Neural cell (in vitro differentiated cells): ENCODE results near the gene RPL7A.

Experiments
- CTCF ChIP-seq: fragments of 450-650 bp; IDR thresholded peaks from 2 replicates; pipeline ENCODE4 v1.5.1; 2014; ENCODE audit warnings: antibody characterized with exemption, mild to moderate bottlenecking, moderate library complexity; ENCODE audit not compliant: poor library complexity, severe bottlenecking
- EP300 ChIP-seq: fragments of 450-650 bp; conservative IDR thresholded peaks from 2 replicates; pipeline ENCODE4 v1.6.1; 2014; ENCODE audit warnings: antibody characterized with exemption, mild to moderate bottlenecking, moderate library complexity; ENCODE audit not compliant: poor library complexity, severe bottlenecking
- POLR2AphosphoS5 ChIP-seq: IDR thresholded peaks from 2 replicates; pipeline ENCODE4 v1.6.1; 2012

- TF ChIP-seq EP300, result no peak
- TF ChIP-seq POLR2AphosphoS5, result no peak
- no peak for TF ChIP-seq CTCF
Observed at GRCh38 chr9:133397895-133398294, 49.9 kb downstream of the RPL7A start.
